ENCODE data around the gene NFIX.

Gene NFIX

GRCh38 chr19:13095934-13096927 is 101.0 kb downstream of the NFIX start:
- DNase-seq, result peak; percentile 21

- peak; percentile 23 for DNase-seq
Measured at GRCh38 chr19:13097033-13097462, 101.8 kb downstream of the NFIX start.

GRCh38 chr19:13097463-13098258 is 102.4 kb downstream of the NFIX start:
- DNase-seq, result peak; percentile 59

GRCh38 chr19:13098277-13099072 is 103.2 kb downstream of the NFIX start:
- DNase-seq, result no peak

- peak; percentile 82 for DNase-seq
Measured at GRCh38 chr19:13099073-13099999, 104.1 kb downstream of the NFIX start.

- peak; percentile 78 for DNase-seq
Measured at GRCh38 chr19:13100031-13100588, 104.8 kb downstream of the NFIX start.

- peak; percentile 24 for DNase-seq
Measured at GRCh38 chr19:13100841-13101589, 105.7 kb downstream of the NFIX start.

GRCh38 chr19:13101590-13102415 is 106.5 kb downstream of the NFIX start:
- DNase-seq, result no peak

- DNase-seq, result no peak
Measured at GRCh38 chr19:13102416-13102665, 107.1 kb downstream of the NFIX start.

GRCh38 chr19:13102666-13103580 is 107.6 kb downstream of the NFIX start, which contains the start of gene LYL1:
TSS of gene LYL1 (minus strand) at chr19:13102858. CDS start at chr19:13101171, 1,687 bp downstream.
- DNase-seq, result peak; percentile 94

GRCh38 chr19:13103581-13104359 is 108.5 kb downstream of the NFIX start:
- no peak for DNase-seq

- peak; percentile 91 for DNase-seq
Measured at GRCh38 chr19:13104360-13104847, 109.1 kb downstream of the NFIX start.

GRCh38 chr19:13104848-13105711 is 109.8 kb downstream of the NFIX start:
- peak; percentile 62 for DNase-seq

- no peak for DNase-seq
Measured at GRCh38 chr19:13109361-13110098, 114.3 kb downstream of the NFIX start.

GRCh38 chr19:13110099-13110610 is 114.9 kb downstream of the NFIX start:
- no peak for DNase-seq

- no peak for DNase-seq
Measured at GRCh38 chr19:13112555-13112954, 117.3 kb downstream of the NFIX start.

All from KG1 (cell line).